Stimulated activated CD8-positive, alpha-beta memory T cell treated with anti-CD3 and anti-CD28 coated beads, Interleukin-12 subunit alpha, Interleukin-12 subunit beta, amount 100 ng/mL, for 1 hour (primary cell): ENCODE results near the gene LAMC3.

ENCODE experiments used
- DNase-seq: peaks from one replicate; pipeline ENCODE4 v3.0.0-alpha.2; 2020; ENCODE audit warnings: low read depth

LAMC3 gene

GRCh38 chr9:131076347-131077195 is 67.6 kb downstream of the LAMC3 start:
- no peak for DNase-seq

- DNase-seq: no peak
These were observed 69.7 kb downstream of the LAMC3 start for GRCh38 chr9:131078427-131079366.

- DNase-seq: no peak
These were observed 71.6 kb downstream of the LAMC3 start for GRCh38 chr9:131080589-131080988.

GRCh38 chr9:131081868-131082267 is 72.9 kb downstream of the LAMC3 start:
- DNase-seq: no peak

- DNase-seq: no peak
These were observed 74.0 kb downstream of the LAMC3 start for GRCh38 chr9:131082774-131083512.

GRCh38 chr9:131084661-131085369 is 75.8 kb downstream of the LAMC3 start:
- DNase-seq: no peak

- no peak for DNase-seq
These were observed 76.6 kb downstream of the LAMC3 start for GRCh38 chr9:131085370-131086122.

GRCh38 chr9:131087354-131087893 is 78.5 kb downstream of the LAMC3 start:
- no peak for DNase-seq

GRCh38 chr9:131090025-131090787 is 81.2 kb downstream of the LAMC3 start:
- no peak for DNase-seq

GRCh38 chr9:131091352-131091992 is 82.5 kb downstream of the LAMC3 start:
- no peak for DNase-seq

GRCh38 chr9:131092030-131092429 is 83.1 kb downstream of the LAMC3 start:
- DNase-seq: no peak

- no peak for DNase-seq
These were observed 83.8 kb downstream of the LAMC3 start for GRCh38 chr9:131092548-131093440.

GRCh38 chr9:131094015-131094414 is 85.0 kb downstream of the LAMC3 start:
- no peak for DNase-seq

- no peak for DNase-seq
These were observed 85.6 kb downstream of the LAMC3 start for GRCh38 chr9:131094622-131095021.

- no peak for DNase-seq
These were observed 86.8 kb downstream of the LAMC3 start for GRCh38 chr9:131095666-131096268.

GRCh38 chr9:131096269-131097125 is 87.5 kb downstream of the LAMC3 start, which contains the start of gene AIF1L:
TSS of gene AIF1L (plus strand) at chr9:131096531. CDS start at chr9:131096630, 99 bp downstream.
- no peak for DNase-seq
